ENCODE measurements around the gene SLC22A5.

Gene SLC22A5

DNA sequence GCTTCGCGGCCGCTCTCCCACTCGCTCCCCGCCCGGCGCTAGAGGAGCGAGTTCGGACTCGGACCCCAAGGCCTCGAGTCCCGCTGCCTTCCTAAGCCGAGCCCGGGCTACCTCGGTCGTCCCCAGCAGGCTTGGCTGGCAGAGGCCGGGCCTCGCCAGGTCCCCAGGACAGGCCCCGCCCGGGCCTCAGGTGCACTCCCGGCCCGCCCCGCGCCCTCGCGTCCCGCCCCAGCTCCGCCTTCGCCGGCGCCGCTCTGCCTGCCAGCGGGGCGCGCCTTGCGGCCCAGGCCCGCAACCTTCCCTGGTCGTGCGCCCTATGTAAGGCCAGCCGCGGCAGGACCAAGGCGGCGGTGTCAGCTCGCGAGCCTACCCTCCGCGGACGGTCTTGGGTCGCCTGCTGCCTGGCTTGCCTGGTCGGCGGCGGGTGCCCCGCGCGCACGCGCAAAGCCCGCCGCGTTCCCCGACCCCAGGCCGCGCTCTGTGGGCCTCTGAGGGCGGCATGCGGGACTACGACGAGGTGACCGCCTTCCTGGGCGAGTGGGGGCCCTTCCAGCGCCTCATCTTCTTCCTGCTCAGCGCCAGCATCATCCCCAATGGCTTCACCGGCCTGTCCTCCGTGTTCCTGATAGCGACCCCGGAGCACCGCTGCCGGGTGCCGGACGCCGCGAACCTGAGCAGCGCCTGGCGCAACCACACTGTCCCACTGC, at the start of gene SLC22A5:
SLC22A5 (plus strand) TSS at position 237 of the 707 bp plus-strand sequence; CDS start at position 500, 263 bp downstream.
- no peak for TF ChIP-seq CTCF (IDR thresholded peaks at IDR 0.05; ENCODE audit: low read length, missing control alignments)
- H3K4me3 ChIP-seq (replicated peaks; ENCODE audit: low read depth, low read length): peak within 1 kb of the TSS; percentile 59
- DNase-seq (ENCODE audit: low read depth): peak; percentile 45

DNA sequence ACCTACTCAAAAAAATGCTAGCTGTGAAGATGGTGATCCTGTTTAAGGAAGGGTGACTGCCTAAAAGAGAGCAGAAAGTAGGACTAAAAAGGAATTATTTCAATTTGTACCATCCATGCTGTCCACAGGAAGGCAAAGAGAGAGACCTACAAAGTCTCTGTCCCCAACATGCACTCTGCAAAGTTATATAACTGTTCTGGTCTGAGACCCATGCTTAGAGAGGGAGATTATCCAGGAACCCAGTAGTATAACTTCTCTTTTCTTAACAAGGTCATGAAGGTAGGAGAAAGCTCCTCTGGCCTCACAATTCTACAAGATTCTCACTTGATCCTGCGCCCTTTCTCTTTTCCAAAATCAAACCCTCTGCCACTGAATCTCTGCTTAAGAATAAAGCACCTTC, 49.5 kb upstream of the SLC22A5 start:
- DNase-seq (ENCODE audit: low read depth): no peak
- no peak overlapping the region for H3K4me3 ChIP-seq (replicated peaks; ENCODE audit: low read depth, low read length)
- no peak for TF ChIP-seq CTCF (IDR thresholded peaks at IDR 0.05; ENCODE audit: low read length, missing control alignments)

- no peak overlapping the region for H3K4me3 ChIP-seq (replicated peaks; ENCODE audit: low read depth, low read length)
- DNase-seq (ENCODE audit: low read depth): no peak
- TF ChIP-seq CTCF (IDR thresholded peaks at IDR 0.05; ENCODE audit: low read length, missing control alignments): no peak
These were observed 48.3 kb upstream of the SLC22A5 start for GRCh38 chr5:132321109-132321721.

GRCh38 chr5:132322266-132322665, 47.2 kb upstream of the SLC22A5 start:
- no peak overlapping the region for H3K4me3 ChIP-seq (replicated peaks; ENCODE audit: low read depth, low read length)
- no peak for TF ChIP-seq CTCF (IDR thresholded peaks at IDR 0.05; ENCODE audit: low read length, missing control alignments)
- peak; percentile 28 for DNase-seq (ENCODE audit: low read depth)

GRCh38 chr5:132323202-132323601, 46.3 kb upstream of the SLC22A5 start:
- no peak overlapping the region for H3K4me3 ChIP-seq (replicated peaks; ENCODE audit: low read depth, low read length)
- DNase-seq (ENCODE audit: low read depth): no peak
- TF ChIP-seq CTCF (IDR thresholded peaks at IDR 0.05; ENCODE audit: low read length, missing control alignments): no peak

- no peak for DNase-seq (ENCODE audit: low read depth)
- no peak overlapping the region for H3K4me3 ChIP-seq (replicated peaks; ENCODE audit: low read depth, low read length)
- no peak for TF ChIP-seq CTCF (IDR thresholded peaks at IDR 0.05; ENCODE audit: low read length, missing control alignments)
These were observed 43.8 kb upstream of the SLC22A5 start for GRCh38 chr5:132325691-132326090.
